ENCODE results near the gene FBXO33.

The FBXO33 gene

GRCh38 chr14:39351708-39352107 lies 80.5 kb downstream of the FBXO33 start:
- Histone ChIP-seq H3K4me3 (ENCODE audit: low read depth, low read length) (no peak overlapping the region), H3K4me1 (ENCODE audit: control insufficient read depth, insufficient read depth, low read length, unreplicated experiment) (no peaks in the 10 kb centered on the region), H3K36me3 (ENCODE audit: insufficient read depth, low read length) (peaks cover 18% of the 10 kb centered on the region), H3K79me2 (ENCODE audit: control insufficient read depth, insufficient read depth, low read length, unreplicated experiment) (no peaks in the 10 kb centered on the region), H3K27ac (ENCODE audit: low read depth, low read length) (no peak overlapping the region), H3K27me3 (ENCODE audit: insufficient read depth, low read length) (no peaks in the 10 kb centered on the region), H2AFZ (ENCODE audit: low read length, unreplicated experiment) (no peak overlapping the region)

- no peak overlapping the region for H3K4me3 ChIP-seq (ENCODE audit: low read depth, low read length)
- no peak overlapping the region for H2AFZ ChIP-seq (ENCODE audit: low read length, unreplicated experiment)
- H3K27me3 ChIP-seq (ENCODE audit: insufficient read depth, low read length) = no peaks in the 10 kb centered on the region
- peaks cover 18% of the 10 kb centered on the region for H3K36me3 ChIP-seq (ENCODE audit: insufficient read depth, low read length)
- no peaks in the 10 kb centered on the region for H3K79me2 ChIP-seq (ENCODE audit: control insufficient read depth, insufficient read depth, low read length, unreplicated experiment)
- no peak overlapping the region for H3K27ac ChIP-seq (ENCODE audit: low read depth, low read length)
- no peaks in the 10 kb centered on the region for H3K4me1 ChIP-seq (ENCODE audit: control insufficient read depth, insufficient read depth, low read length, unreplicated experiment)
Observed at GRCh38 chr14:39350866-39351265, 81.4 kb downstream of the FBXO33 start.
